HG03457 (cell line): Measurements from ENCODE around the gene HTR3B.

ENCODE experiments used
- ATAC-seq: cut with Tn5 transposase; IDR thresholded peaks from one replicate; pipeline ENCODE4 v1.9.1; 2021; ENCODE audit warnings: moderate number of reproducible peaks; ENCODE audit not compliant: unreplicated experiment

The HTR3B gene

GRCh38 chr11:113986351-113987140, 82.0 kb downstream of the HTR3B start:
- no peak for ATAC-seq

DNA sequence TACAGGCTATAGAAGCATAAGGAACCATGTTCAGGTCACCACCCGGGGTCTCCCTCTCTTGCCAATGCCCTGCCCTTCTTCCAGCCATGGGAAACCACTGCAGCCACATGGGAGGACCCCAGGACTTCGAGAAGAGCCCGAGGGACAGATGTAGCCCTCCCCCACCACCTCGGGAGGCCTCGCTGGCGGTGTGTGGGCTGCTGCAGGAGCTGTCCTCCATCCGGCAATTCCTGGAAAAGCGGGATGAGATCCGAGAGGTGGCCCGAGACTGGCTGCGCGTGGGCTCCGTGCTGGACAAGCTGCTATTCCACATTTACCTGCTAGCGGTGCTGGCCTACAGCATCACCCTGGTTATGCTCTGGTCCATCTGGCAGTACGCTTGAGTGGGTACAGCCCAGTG, 84.8 kb downstream of the HTR3B start:
- no peak for ATAC-seq

GRCh38 chr11:113989916-113990315, 85.3 kb downstream of the HTR3B start:
- no peak for ATAC-seq

DNA sequence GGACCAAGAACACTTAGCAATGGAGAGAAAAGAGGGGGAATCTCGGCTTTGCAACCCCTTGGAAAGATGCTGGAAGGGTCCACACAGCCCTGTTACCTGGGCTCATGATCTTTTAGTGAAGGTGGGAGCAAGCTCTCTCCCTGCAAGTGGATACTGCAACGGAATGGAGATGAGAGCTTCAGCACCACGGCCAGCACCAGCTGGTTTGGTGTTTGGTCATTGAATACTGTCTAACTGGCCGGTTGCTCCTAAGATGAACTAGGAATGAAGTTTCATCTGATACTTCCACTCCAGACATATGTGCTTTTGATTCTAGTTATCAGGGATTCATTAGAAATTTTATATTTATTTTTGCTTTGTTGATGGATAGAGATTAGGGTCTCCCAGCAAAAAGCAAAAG, 86.6 kb downstream of the HTR3B start:
- no peak for ATAC-seq

DNA sequence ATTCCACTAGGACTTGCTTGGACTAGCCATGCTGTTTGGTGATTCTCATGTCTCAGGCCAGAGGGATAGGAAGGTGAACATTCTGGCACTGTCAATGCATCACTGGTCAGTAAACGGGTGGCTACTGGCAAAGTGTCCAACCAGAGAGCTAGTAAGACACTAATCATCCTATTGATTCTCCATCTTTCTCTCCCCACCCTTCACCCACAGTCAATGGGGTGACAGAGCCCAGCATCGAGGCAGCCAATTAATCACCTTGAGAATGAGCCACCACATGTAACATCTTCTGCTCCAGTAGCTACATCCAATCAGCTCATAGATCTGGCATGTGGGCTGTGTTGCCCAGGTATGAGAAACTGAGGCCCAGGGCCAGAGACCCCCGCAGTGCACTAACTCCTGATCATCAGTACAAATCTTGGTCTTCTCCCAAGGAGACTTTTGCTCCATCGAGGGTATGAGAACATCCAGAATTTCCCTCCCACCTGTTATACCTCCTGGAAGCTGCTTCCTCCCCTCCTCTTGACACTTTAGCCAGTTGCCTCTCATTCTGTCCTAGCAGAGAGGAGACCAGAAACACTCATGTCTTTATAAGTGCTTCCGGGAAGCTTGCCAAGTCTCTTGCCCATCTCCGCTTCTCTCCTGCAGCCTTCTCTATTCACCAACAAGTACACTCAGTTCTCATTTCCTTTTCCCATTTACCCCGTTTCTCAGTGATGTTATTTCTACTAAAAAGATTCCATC, 87.3 kb downstream of the HTR3B start:
- ATAC-seq = no peak

- ATAC-seq = no peak
Observed at GRCh38 chr11:113992459-113993110, 88.0 kb downstream of the HTR3B start.

- ATAC-seq = no peak
Observed at GRCh38 chr11:113994077-113994954, 89.7 kb downstream of the HTR3B start.
